GM12873 (cell line): Measurements from ENCODE around the gene KLF15.

Experiments
- TF ChIP-seq, protein P1 (sequence below): IDR thresholded peaks from 2 replicates; pipeline ENCODE4 v1.5.1; 2012; ENCODE audit warnings: low read depth, mild to moderate bottlenecking, moderate library complexity, low read length, control low read depth; ENCODE audit not compliant: insufficient read depth; ENCODE audit errors: missing control alignments

The KLF15 gene

DNA sequence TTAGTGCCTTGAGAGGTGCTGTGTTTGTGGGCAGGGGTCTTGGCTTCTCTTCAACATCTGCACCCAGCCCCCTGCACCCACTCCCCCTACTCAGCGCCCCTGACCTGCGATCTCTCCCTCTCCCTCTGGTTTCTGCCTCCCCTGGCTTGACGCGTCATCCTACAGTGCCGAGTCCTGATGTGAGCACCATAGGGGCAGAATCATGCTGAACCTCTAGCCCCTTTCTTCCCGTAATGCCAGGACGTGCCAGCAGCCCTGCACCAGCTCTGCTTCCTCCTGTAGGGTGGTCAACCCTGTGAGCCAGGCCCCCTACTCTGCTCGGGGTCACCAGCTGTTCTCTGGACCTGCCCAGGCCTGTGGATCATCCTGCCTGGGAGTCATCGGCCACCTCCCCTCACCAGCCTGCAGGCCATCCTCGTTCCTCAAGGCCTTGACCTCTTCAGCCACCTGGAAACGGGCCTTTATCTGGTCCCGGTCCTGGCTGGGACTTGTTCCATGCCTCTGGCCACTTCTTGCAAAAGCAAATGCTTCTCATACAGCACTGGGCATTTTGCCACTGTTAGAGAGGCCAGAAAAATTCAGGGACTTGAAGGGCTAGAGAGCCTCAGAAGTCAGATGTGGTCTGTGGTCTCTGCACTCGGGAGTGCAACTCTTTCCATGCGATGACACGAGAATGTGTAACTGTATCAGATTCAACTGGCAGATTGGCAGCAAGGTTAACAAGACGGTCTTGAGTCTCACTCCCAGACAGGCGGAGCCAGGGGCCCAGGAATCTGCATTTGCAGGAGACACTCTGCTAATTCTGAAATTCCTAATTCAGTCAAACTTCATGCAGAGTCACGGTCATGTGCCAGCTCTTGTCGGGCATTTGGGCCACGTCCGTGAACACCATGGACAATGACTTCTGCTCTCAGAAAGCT is 16.7 kb upstream of the KLF15 start:
- TF ChIP-seq, protein P1, sequence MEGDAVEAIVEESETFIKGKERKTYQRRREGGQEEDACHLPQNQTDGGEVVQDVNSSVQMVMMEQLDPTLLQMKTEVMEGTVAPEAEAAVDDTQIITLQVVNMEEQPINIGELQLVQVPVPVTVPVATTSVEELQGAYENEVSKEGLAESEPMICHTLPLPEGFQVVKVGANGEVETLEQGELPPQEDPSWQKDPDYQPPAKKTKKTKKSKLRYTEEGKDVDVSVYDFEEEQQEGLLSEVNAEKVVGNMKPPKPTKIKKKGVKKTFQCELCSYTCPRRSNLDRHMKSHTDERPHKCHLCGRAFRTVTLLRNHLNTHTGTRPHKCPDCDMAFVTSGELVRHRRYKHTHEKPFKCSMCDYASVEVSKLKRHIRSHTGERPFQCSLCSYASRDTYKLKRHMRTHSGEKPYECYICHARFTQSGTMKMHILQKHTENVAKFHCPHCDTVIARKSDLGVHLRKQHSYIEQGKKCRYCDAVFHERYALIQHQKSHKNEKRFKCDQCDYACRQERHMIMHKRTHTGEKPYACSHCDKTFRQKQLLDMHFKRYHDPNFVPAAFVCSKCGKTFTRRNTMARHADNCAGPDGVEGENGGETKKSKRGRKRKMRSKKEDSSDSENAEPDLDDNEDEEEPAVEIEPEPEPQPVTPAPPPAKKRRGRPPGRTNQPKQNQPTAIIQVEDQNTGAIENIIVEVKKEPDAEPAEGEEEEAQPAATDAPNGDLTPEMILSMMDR: no peak

- TF ChIP-seq, protein P1: no peak
Measured at GRCh38 chr3:126373146-126373613, 16.0 kb upstream of the KLF15 start.

DNA sequence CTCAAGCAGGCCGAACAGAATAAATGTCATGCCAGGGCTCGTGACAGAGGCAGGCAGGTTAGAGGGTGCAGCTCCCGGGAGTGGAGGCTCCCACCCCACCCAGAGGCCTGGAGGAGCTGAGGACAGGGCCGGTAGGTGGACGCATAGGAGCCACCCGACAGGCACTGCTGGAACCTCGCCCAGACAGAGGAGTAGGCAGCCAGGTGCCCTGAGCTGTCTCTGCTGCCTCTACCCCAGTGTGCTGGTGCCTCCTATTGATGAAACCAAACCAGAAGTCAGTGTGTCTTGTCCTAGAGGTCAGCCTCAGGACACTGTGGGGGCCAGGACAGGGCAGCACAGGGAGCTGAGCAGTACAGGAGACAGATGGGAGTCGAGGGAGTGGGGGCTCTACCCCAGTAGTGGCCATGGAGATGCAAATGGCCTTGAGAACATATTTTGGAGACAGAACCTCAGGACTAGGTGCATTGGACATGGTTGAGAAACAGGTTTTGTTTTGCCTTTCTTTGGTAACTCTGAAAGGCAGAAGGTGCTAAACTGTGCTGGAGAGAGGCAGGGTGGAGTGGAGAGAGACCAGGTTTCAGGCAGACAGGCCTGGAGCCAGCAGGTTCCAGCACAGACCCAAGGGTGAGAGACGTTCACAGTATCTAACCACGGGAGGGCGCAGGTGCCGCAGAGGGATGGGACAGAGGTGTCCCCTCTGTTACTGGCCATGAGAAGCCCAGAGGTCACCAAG is 15.4 kb upstream of the KLF15 start:
- TF ChIP-seq, protein P1: no peak

DNA sequence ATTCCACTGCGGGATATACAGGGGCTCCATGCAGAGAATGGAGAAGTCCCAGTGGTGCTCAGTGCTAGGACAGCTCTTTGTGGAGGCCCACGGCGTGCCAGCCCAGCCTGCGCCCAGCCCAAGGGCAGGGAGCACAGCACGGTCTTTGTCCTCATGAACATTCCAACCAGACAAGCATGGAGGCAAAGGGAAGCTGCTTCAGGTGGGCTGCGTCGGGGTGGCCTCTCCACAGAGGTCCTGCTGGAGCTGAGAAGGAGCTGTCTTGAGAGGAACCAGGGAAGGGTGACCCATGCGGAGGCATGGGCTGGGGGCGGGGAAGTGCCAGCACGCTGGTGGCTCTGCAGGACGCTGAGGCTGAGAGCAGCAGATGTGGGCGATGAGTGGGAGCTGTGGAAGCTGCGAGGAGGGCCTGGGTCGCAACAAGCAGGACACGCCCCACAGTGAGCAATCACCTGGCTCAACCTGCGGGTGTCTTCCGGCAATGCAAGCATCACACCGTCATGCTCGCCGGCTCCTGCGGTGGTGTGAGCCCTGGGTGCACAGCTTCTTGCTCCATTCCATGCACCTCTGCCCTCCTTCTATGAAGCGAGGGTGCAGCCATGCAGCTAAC is 14.0 kb upstream of the KLF15 start:
- TF ChIP-seq, protein P1: no peak

DNA sequence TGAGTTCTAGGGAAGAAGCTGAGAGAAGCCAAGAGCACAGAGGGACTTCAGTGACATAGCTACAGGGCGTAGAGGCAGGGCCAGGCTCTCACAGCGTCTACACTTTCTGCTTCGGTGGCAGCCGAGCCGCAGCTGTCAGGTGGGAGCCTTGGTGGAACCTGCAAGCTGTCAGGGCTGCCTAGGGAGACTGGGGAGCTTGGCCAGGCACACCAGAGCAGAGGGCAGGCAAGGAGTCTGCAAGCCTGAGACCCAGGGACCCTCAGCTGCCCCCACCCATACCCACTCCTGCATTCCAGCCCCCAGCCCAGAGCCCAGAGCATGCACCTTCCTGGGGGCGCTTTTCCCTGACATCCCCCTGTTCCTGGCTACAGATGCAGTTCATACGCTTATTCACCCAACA is 13.4 kb upstream of the KLF15 start:
- TF ChIP-seq, protein P1: no peak

DNA sequence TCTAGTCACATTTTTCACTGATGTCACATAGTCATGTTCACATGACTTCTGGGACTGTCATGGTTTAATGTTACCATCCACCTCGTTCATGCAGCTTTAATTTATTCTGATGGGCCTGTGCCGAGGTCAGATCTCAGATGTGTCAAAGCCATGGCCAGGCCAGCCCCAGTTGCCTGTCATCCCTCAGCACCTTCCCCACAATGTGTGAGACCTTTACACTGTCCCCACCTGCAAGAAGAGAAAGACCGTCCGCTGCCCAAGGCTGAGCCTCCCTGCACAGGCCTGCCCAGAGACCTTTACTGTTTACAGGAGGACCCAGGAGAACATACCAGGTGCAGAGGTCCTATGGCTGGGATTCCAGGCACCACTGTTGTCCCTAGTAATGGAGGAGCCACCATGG is 12.8 kb upstream of the KLF15 start:
- TF ChIP-seq, protein P1: no peak

DNA sequence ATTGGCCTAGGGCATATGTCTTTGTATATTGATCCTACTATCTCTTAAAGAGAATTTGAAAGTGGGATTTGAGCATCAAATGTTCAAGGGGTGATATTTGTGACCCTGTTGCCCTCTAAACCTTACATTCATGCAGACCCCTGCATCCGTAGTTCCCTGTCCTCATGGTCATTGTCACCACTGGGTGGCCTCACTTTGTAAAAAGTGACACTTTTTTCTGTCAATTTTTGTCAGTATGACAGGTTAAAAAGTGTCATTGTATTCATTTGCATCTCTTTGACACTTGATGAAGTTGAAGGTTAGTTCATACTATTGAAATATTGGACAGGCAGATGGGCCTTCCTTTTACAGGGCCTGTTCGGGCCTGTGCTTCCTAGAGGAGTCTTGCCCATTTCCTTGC is 12.3 kb upstream of the KLF15 start:
- TF ChIP-seq, protein P1: no peak
